HPDE6-E6E7 (cell line): ENCODE data around the gene FBXO47.
A peak's percentile ranks its signal among the peaks of the same experiment; 100 is the strongest.

Source experiments
- DNase-seq: peaks from one replicate; pipeline ENCODE4 v3.0.0; 2011; ENCODE audit warnings: missing footprints; ENCODE audit errors: extremely low spot score

Gene FBXO47

DNA sequence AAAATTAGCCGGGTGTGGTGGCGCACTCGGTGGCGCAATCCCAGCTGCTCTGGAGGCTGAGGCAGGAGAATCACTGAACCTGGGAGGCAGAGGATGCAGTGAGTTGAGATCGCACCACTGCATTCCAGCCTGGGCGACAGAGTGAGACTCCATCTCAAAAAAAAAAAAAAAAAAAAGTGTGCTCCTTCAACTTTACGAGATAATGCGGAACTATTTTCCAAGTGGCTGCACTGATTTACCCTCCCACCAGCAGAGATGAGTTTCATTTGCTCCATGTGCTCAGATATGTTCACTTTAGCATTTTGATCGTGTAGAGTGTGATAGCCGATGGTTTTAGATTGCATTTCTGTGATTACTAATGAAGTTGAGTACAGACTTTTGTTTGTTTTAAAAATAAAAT, 61.8 kb downstream of the FBXO47 start:
- DNase-seq, result no peak

DNA sequence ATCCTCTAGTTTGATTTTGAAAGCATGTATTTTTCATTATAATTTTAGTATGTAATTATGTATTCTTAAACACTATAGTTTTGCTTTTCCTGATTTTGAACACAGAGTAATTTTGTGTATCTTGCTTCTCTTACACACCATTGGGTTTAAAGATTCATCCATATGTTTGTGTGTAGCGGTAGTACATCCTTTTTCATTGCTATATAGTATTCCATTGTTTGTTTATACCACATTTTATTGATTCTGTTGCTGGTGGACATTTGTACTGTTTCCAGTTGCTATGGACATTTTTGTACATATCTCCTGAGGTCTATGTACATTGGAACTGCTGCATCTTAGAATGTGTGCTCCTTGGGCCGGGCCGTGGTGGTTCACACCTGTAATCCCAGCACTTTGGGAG, 62.3 kb downstream of the FBXO47 start:
- DNase-seq, result no peak

DNA sequence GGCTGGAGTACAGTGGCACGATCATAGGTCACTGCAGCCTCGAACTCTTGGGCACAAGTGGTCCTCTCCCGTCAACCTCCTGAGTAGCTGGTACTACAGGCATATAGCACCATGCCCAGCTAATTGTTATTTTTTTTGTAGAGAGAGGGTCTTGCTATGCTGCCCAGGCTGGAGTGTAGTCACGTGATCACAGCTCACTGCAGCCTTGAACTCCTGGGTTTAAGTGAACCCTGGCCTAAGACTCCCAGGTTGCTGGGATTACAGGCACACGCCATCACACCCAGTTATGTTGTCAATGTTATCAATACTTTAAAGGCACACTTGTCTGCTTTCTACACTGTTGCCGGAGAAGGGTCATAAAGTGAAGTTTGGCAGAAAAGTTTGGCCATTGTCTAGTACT, 63.8 kb downstream of the FBXO47 start:
- DNase-seq, result no peak

DNA sequence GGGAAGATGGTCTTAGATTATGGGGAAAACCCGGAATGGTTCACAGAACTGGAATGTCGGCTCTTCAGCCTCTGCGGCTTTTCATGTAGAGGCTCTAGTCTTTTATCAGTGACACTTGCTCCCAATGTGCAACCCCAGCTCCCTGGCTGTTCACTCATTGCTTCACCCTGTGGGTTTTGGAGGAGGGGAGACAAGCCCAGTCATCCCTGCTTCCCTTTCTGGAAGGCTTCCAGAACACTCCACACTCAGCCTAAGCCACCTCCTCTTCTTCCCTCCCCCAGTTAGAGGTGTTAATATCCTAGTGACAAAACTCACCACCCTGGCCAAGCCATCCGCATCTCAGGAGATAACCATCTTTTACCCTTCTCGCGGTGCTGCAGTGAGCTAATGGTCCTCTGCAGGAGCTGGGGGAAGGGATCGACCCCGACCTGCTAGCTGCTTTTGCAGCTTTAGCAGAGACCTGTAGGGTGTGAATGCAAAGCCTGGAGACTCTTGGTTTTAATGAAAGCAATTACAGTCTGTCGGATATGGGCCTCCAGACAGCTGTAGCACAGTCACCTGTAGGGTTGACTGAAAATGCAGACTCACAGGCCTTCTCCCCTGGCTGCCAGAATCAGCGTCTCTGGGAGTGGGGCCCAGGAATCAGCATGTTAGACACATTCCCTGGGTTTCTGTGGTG, 66.1 kb downstream of the FBXO47 start:
- peak; percentile 82 for DNase-seq

DNA sequence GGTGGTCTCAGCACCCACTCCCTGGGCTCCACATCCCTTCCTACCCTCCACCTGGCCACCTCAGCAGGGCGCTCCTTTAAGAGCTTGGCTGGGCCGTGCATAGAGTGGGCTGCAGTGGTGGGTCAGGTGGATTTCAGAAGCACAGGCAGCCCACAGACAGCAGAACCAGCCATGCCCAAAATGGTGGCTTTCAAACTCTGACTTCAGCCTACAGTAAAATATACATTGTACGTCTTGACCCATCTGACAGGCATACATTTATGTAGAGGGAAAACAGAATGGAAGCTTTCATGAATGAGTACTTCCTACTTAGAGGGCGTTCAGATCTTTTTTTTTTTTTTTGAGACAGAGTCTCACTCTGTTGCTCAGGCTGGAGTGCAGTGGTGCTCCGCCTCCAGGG, 67.8 kb downstream of the FBXO47 start:
- no peak for DNase-seq

DNA sequence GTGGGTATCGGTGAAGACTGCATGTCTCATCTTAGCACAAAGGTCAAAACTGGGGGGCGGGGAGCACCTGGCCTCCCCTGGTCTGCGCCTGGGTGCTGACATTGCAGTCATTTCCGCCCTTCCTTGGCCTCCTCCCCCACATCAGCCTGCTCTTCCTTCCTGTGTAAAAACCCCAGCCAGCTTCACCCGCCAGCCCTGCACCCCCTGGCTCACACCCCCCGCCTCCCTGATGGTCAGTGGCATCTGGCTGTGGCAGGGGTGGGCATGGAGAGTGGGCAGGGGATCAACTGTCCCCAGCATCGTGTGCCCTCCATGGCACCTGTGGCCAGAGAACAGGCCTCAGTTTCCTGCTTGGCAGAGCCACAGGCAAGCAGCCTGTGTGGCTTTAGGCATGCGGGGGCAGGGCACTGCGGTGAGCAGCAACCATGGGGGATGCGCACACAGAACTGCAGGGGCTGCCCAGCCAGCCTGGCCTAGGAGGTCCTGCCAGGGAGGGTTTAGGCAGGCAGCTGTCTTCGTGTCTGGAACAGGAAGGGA, 68.3 kb downstream of the FBXO47 start:
- DNase-seq, result no peak

DNA sequence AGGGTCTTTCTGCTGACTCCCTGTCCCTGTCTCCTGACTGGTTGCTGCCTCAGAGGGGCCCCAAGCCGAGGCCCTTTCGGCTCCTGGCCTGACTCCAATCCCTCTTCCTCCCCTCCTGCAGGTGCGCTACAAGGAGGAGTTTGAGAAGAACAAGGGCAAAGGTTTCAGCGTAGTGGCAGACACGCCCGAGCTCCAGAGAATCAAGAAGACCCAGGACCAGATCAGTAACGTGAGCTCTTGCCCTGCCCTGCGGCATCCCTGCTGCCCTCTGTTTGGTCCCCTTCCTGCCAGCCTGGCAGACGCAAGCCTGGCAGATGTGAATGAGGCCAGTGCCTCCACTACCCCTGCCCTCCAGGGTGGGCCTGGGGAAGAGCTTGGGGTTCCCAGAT, 68.9 kb downstream of the FBXO47 start:
- DNase-seq, result no peak

DNA sequence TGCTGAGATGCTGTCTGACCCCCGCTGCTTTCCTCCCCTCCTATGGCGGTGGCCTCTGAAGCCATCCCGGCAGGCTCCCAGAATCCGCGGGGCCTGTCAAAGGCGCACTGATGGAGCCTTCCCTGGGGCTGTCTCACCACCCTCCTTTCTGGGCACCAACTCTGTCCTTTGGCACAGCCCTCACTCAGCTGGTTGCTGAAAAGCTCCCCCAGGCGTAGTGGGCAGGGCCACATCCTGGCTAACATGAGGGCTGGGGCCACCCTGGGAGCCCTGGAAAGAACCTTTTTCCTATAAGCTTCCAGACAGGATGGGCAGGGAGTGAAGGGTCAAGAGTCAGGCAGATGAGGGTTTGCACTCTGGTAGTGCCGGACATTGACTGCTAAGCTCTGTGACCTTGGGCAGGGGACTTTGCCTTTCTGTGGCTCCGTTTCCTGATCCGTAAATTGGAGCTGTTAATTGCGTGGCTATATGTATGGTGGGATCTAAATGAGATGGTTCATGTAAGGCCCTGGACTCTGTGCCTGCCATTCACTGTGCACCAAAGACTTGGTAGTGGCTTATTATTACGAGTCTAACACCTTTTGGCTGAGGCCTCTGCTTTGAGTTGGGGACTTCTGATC, 69.4 kb downstream of the FBXO47 start:
- no peak for DNase-seq

DNA sequence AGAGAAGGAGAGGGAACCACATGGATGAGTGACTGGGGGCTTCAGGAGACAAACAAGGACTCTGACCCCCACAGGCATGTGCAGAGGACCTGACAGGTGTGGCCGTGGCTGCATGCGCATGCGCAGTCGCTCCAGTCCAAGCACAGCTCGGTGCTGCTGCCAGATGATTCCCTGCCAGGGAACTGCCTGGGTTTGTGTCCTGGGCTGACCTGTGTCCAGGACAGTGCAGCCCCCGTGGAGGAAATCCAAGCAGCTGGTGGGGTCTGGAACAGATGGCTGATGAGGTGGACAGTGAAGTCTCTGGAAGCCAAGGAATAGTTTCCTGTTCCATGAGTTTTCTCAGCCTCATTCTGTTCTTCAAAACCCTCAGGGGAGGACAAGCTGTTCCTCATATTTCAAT, 70.0 kb downstream of the FBXO47 start:
- DNase-seq, result no peak

DNA sequence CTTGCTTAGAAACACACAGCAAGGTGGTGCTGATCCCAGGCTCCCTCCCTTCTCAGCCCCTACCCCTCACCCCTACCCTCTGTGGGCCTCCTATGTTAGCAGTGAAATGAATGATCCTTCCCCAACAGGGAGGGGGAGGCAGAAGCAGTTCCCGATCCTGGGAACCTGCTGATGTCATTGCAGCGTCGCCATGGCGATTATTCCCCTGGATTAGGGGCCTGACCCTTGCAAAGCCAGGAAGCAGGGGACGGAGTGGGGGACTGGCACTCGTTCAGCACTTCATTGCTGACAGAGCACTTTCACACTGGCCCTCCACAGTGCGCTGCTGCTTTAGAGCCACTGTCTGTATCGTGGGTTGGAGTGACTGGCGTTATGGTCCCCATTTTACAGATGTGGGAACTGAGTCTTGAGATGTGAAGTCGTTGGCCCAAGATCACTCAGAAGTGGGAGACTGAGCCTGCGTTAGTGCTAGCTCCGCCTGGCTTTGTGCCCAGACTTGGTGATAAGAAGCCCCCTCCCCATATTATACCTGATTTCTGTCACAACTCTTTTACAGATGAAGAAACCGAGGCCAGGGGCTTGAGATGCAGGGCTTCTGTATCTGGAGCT, 70.8 kb downstream of the FBXO47 start:
- DNase-seq, result no peak

DNA sequence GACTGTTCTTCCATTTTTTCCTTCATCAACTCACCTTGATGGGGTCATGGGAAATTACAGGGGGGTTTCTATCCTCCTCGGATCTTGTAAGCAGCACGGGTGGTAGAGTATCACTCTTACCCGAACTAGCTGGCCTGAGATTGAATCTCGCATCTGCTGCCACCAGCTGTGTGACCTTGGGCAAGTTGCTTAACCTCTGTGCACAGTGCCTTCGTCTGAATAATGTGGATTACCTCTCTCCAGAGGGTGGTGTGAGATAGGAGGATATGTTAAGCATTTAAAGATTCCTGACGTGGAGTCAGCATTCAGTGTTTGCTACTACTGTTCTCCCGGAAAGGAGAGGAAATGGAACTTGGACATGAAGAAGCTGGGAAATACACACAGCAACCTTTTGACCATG, 72.9 kb downstream of the FBXO47 start:
- DNase-seq, result no peak

DNA sequence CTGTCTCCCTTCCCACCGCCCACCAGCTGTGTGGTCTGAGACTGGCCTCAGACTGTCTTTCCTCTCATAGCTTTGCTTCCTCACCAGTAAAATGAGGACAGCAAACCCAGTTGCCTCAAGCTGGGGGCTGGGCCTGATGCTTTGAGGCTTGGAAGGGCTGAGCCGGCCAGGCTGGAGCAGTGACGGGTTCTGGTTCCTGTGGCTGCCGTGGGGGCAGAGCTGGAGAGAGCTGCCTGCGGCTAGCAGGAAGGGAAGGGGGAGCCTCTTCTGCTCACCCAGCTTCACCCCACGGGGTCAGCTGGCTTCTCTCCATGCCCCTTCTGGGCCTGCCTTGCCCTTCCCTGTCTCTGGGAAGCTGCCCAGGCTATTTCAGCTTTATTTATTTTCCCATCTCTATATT, 73.6 kb downstream of the FBXO47 start:
- no peak for DNase-seq

DNA sequence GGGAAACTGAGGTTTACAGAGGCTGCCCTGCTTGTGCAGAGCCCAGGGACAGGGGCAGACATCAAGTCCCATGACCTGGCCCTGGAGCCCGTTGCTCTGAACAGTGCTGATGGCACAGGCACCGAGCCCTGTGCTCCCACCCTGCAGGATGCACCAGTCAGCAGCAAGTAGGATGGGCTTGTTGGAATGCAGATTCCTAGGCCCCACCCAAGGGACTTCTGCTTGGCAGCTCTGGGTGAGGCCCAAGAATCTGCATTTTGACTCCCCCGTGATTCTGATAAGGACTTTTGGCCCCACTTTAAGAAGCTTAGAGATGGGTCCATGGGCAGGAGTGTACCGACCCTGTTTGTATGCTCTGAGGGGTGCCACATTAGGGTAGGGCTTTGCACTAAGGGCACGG, 74.1 kb downstream of the FBXO47 start:
- no peak for DNase-seq

DNA sequence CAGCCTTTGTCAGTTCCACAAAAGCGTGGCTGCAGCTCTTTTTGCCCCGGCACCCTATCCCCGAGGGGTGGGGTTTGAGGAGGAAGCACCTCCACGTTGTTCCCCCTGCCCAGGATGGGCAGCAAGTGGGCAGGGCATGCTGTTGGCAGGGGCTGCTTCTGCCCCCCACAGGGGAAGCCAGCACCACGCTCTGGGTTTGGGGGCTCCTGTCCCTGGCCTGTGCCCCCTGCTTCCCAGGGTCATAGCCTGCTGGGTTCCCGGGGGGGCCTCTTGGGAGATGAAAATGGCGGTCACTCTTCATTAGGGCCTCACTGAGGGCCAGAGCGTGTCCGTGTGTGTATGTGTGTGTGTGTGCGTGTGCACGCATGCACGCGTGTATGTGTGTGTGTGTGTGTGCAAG, 74.6 kb downstream of the FBXO47 start:
- no peak for DNase-seq

DNA sequence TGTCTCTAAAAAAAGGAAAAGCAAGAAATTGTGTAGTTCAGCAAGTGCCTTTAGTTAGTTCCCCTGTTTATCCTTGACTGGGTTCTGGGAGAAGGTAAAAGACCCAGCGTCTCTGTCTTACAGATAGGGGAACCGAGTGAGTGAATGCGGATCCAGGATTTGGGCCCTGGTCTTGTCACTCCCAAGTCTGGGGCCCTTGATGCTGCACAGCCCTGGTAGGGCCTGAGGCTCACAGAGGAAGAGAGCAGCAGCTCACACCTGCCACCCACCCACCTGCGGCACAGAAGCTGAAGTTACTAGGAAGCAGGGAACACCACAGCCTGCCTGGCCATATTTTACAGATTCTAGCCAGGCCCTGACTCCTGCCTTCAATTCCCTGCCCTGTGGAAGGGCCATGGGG, 75.1 kb downstream of the FBXO47 start:
- no peak for DNase-seq

DNA sequence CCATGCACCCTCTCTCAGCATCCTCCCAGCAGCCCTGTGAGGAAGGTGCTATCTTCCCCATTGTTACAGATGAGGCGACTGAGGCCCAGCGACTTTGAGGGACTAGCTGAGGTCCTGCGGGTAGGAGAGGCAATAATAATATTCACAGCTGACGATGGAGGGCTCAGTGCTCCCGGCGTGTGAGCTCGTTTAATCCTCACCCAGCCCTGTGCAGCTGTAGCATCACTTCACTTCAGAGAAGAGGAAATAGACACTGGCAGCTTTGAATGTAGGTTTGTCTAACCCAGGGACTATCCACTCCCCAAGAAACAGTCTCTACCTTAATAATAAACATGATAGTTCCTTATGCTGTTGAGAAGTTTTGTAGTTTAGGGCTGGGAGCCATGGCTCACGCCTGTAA, 75.8 kb downstream of the FBXO47 start:
- no peak for DNase-seq

DNA sequence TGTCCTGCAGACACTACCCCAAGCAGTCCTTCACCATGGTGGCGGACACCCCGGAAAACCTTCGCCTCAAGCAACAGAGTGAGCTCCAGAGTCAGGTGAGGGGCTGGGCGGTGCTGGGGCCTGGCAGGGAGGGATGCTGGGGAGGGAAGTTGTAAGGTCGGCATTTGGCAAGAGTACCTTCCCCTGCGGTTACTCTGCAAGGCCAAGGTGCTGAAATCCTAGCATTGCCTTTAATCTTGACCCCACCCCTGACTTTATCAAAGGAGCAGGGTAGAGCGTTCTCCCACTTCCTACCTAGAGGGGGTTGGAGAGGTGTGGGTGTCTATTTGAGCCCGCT, 76.8 kb downstream of the FBXO47 start:
- DNase-seq, result no peak

DNA sequence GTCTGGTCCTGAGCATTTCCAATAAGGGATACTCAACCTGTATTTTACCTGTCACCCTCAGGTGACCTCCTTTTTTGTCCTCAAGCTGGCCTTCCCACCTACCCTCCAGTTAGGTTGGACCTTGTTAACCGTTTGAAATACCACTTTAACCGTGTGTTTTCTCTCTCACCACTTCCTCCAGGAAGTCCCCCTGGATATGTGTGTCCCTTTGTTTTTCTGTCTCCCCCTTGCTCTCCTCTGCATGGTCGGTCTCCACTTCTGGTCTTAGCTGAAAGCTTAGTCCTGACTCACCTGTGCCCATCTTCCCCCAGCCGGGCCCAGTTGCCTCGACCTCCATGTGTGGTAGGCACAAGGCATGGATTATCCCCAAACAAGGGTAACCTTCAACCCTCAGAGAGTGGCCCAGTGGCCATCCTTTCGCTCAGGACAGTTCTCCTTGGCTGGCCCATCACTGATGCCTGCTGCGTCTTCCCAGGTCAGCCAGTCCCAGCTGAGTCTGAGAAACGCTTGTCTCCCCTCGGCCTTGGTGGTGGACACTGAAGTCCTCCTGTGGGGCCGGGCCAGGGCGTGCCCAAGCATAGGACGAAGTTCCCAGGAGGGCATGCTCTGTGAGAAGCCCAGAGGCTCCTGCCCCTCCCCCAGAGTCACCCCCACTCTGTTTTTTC, 77.3 kb downstream of the FBXO47 start:
- DNase-seq, result no peak

DNA sequence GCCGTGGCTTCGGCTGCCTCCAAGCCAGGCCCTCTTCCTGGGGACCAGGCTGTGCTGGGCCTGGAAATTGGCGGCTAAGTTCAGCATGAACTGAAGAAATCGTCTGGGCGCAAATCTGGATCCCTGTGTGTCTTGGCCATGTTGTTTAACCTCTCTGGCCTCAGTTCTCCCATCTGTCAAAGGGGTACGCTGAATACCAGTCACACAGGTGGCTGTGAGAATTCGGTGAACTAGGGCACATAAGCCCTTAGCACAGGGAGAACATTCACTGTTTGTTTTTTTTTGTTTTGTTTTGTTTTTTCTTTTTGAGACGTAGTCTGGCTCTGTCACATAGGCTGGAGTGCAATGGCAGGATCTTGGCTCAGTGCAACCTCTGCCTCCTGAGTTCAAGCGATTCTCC, 78.4 kb downstream of the FBXO47 start:
- no peak for DNase-seq

DNA sequence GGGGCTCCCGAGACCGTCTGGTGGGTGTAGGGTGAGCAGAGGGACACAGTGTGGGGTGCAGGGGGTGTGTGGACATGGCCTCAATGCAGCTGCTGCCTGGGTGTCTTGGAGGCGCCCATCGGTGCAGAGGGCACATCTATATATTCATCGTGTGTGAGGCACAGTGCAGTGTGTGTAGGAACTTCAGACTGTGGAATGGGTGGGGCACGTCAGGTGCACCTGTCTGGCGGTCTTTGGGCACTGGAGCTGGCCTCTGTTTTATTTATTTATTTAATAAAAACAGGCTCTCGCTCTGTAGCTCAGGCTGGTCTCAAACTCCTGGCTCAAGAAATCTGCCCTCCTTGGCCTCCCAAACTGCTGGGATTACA, 80.6 kb downstream of the FBXO47 start:
- DNase-seq, result no peak
